SH-SY5Y (cell line): ENCODE measurements around the gene CELF1.

Experiments used
- GATA2 ChIP-seq: IDR thresholded peaks from 2 replicates; pipeline ENCODE4 v1.6.1; 2011; ENCODE audit warnings: mild to moderate bottlenecking, low read depth, low read length
- GATA3 ChIP-seq: IDR thresholded peaks from 2 replicates; pipeline ENCODE4 v1.6.1; 2011; ENCODE audit warnings: low read depth, mild to moderate bottlenecking, low read length, moderate library complexity

DNA sequence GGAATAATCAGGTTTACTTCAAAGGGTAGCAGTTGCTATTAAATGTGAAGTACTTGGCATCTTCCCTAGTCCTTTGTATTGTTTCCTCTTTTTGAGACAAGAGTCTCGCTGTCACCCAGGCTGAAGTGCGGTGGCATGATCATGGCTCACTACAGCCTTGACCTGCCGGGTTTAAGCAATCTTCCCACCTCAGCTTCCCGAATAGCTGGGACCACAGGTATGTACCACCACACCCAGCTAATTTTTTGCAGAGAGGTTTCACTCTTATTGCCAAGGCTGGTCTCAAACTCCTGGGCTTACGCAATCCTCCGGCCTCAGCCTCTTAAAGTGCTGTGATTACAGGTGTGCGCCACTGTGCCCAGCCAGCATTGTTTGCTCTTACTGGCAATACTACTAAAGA lies 67.8 kb downstream of the CELF1 start:
- no peak for TF ChIP-seq GATA2
- no peak for TF ChIP-seq GATA3
